Measurements from ENCODE around the gene CORO2B. TPM values are rescaled to one million over a fixed set of nuclear protein-coding genes. Genes with fewer than 3 reads are reported as not detected.
A peak's percentile ranks its signal among the peaks of the same experiment; 100 is the strongest.

CORO2B gene
- total and polyA plus RNA-seq, 2 of the 13 experiments (the other 11 are each of a cell fraction or from before 2014, with no cell fraction given): 0.35 to 0.63 TPM

DNA sequence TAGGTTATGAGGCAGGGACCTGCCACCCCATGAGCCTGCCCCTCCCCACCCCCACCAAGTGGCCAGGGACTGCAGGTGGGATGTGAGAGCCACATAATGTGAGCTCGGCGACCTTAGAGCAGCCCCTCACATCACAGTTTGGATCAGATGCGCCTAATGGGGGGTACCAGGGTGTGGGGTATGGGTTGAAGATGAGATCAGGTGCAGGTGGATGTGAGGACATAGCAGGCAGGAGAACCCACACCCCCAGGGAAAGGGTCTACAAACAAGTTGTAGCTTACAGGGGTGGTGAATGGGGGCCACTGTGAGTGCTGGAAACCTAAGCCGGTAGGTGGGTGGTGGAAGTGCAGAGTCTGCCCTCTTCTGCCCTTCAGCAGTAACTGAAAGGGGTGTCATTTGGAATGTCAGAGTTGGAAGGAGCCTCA, 94.0 kb downstream of the CORO2B start:
- H2AFZ ChIP-seq (ENCODE audit: low read length): no peak overlapping the region
- H3K4me2 ChIP-seq (ENCODE audit: low read depth, low read length): no peak overlapping the region
- peaks cover 0 to 8% of the 10 kb centered on the region in 2 experiments; a peak in 2 of 5 replicates for H3K27me3 ChIP-seq (ENCODE audit: control insufficient read depth in 1 of 2, insufficient read depth in 2 of 2, low read length in 2 of 2)
- no TSS peak for BruUV-seq (replicated peaks)
- H3K9me3 ChIP-seq (ENCODE audit: low read length): no peaks in the 10 kb centered on the region
- H3K27ac ChIP-seq (ENCODE audit: extremely low read length, insufficient read depth, low read length): no peak overlapping the region
- in situ Hi-C loops (cut with HindIII; ENCODE audit: extremely low pct_ligation_motif_present, low pct_unique_long_range_greater_than_20kb): loop anchor here (5.0 kb wide), 1 partner anchor 120 kb away; no protein-coding TSS in a partner anchor
- 16% methylated on average over 4 of the region's 4 CpGs for WGBS (ENCODE audit: low lambda C conversion rate)
- FAIRE-seq (no peak), ATAC-seq (no peak), DNase-seq (ENCODE audit: low spot score) (no peak)
- H3K79me2 ChIP-seq (ENCODE audit: insufficient read depth, low read length): no peaks in the 10 kb centered on the region
- H3K9ac ChIP-seq (ENCODE audit: insufficient read depth, low read depth, low read length): no peak overlapping the region
- H3K36me3 ChIP-seq (replicated peaks in 1 of 2; ENCODE audit: control insufficient read depth in 1 of 2, insufficient read depth in 2 of 2, low read length in 2 of 2): no peaks in the 10 kb centered on the region
- intact Hi-C loops (cut with micrococcal nuclease; ENCODE audit: unreplicated experiment): no loop called here
- TF ChIP-seq ZMYM3 (CRISPR knock-in tag; IDR thresholded peaks at IDR 0.05): no peak
- TF ChIP-seq, protein P1, sequence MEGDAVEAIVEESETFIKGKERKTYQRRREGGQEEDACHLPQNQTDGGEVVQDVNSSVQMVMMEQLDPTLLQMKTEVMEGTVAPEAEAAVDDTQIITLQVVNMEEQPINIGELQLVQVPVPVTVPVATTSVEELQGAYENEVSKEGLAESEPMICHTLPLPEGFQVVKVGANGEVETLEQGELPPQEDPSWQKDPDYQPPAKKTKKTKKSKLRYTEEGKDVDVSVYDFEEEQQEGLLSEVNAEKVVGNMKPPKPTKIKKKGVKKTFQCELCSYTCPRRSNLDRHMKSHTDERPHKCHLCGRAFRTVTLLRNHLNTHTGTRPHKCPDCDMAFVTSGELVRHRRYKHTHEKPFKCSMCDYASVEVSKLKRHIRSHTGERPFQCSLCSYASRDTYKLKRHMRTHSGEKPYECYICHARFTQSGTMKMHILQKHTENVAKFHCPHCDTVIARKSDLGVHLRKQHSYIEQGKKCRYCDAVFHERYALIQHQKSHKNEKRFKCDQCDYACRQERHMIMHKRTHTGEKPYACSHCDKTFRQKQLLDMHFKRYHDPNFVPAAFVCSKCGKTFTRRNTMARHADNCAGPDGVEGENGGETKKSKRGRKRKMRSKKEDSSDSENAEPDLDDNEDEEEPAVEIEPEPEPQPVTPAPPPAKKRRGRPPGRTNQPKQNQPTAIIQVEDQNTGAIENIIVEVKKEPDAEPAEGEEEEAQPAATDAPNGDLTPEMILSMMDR (CRISPR knock-in tag; IDR thresholded peaks at IDR 0.05): peak; percentile 10; the same call in 1 of the 2 replicates
- TF ChIP-seq, protein P2, sequence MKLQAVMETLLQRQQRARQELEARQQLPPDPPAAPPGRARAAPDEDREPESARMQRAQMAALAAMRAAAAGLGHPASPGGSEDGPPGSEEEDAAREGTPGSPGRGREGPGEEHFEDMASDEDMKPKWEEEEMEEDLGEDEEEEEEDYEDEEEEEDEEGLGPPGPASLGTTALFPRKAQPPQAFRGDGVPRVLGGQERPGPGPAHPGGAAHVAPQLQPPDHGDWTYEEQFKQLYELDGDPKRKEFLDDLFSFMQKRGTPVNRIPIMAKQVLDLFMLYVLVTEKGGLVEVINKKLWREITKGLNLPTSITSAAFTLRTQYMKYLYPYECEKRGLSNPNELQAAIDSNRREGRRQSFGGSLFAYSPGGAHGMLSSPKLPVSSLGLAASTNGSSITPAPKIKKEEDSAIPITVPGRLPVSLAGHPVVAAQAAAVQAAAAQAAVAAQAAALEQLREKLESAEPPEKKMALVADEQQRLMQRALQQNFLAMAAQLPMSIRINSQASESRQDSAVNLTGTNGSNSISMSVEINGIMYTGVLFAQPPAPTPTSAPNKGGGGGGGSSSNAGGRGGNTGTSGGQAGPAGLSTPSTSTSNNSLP (IDR thresholded peaks at IDR 0.05; ENCODE audit: low read depth, low read length): no peak
- H3K4me1 ChIP-seq (ENCODE audit: insufficient read depth, low read length): no peaks in the 10 kb centered on the region
- ChIA-PET POLR2A (no interaction called here), CTCF (ENCODE audit: low intra/inter-chr PET ratio, low total read pairs) (interaction anchor here (2.1 kb wide), 1 partner anchor 113 kb away, joined by 16 read pairs; no protein-coding TSS in a partner anchor)
- no peaks in the 10 kb centered on the region for H4K20me1 ChIP-seq (ENCODE audit: insufficient read depth, low read length)
- no peak overlapping the region for H3K4me3 ChIP-seq (replicated peaks in 1 of 3; ENCODE audit: insufficient read depth in 1 of 3, low read depth in 2 of 3, low read length in 3 of 3)

DNA sequence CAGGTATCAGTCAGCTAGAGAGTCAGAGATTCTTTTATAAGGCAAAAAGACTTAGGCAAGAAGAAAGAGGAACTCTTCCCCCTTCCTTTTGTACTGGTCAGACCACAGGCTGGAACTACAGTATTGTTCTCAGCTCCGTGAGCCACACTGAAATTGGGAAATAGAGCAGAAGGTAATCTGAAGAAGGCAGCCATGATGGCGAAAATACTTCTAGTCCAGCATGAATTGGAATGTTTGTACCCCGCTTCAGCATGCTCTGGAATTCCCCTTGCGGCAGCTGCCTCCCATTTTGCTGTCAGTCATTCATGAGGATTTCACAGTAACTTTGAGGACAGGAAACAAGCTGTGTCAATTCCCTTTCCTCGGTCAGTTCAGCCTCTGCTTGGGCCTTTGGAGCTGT, 96.2 kb downstream of the CORO2B start:
- 3% methylated on average over 5 of the region's 5 CpGs for WGBS (ENCODE audit: low lambda C conversion rate)
- H3K27ac ChIP-seq (ENCODE audit: extremely low read length, insufficient read depth, low read length): no peak overlapping the region
- ATAC-seq: no peak
- no peak overlapping the region for H3K4me3 ChIP-seq (replicated peaks in 1 of 3; ENCODE audit: insufficient read depth in 1 of 3, low read depth in 2 of 3, low read length in 3 of 3)
- FAIRE-seq: no peak
- H3K4me1 ChIP-seq (ENCODE audit: insufficient read depth, low read length): no peaks in the 10 kb centered on the region
- POLR2A ChIA-PET: no interaction called here
- no peaks in the 10 kb centered on the region for H3K36me3 ChIP-seq (replicated peaks in 1 of 2; ENCODE audit: control insufficient read depth in 1 of 2, insufficient read depth in 2 of 2, low read length in 2 of 2)
- no peak overlapping the region for H3K9ac ChIP-seq (ENCODE audit: insufficient read depth, low read depth, low read length)
- no peaks in the 10 kb centered on the region for H3K9me3 ChIP-seq (ENCODE audit: low read length)
- H4K20me1 ChIP-seq (ENCODE audit: insufficient read depth, low read length): no peaks in the 10 kb centered on the region
- CTCF ChIA-PET (ENCODE audit: low intra/inter-chr PET ratio, low total read pairs): interaction anchor here (2.0 to 2.1 kb wide), 2 partner anchors 115 to 121 kb away, joined by 16 read pairs; no protein-coding TSS in a partner anchor
- no peak for DNase-seq (ENCODE audit: low spot score)
- peaks cover 0 to 16% of the 10 kb centered on the region in 2 experiments; a peak in 2 of 5 replicates for H3K27me3 ChIP-seq (ENCODE audit: control insufficient read depth in 1 of 2, insufficient read depth in 2 of 2, low read length in 2 of 2)
- H3K79me2 ChIP-seq (ENCODE audit: insufficient read depth, low read length): no peaks in the 10 kb centered on the region
- BruUV-seq (replicated peaks): no TSS peak
- in situ Hi-C loops (cut with HindIII; ENCODE audit: extremely low pct_ligation_motif_present, low pct_unique_long_range_greater_than_20kb) (loop anchor here (5.0 kb wide), 1 partner anchor 123 kb away; no protein-coding TSS in a partner anchor), intact Hi-C loops (cut with micrococcal nuclease; ENCODE audit: unreplicated experiment) (loop anchor here (1.0 kb wide), 2 partner anchors 116 to 121 kb away; no protein-coding TSS in a partner anchor)
- H2AFZ ChIP-seq (ENCODE audit: low read length): no peak overlapping the region
- no peak overlapping the region for H3K4me2 ChIP-seq (ENCODE audit: low read depth, low read length)
- TF ChIP-seq ARNT2 (CRISPR knock-in tag; IDR thresholded peaks at IDR 0.05; ENCODE audit: low read depth): no peak
- TF ChIP-seq, protein P3, sequence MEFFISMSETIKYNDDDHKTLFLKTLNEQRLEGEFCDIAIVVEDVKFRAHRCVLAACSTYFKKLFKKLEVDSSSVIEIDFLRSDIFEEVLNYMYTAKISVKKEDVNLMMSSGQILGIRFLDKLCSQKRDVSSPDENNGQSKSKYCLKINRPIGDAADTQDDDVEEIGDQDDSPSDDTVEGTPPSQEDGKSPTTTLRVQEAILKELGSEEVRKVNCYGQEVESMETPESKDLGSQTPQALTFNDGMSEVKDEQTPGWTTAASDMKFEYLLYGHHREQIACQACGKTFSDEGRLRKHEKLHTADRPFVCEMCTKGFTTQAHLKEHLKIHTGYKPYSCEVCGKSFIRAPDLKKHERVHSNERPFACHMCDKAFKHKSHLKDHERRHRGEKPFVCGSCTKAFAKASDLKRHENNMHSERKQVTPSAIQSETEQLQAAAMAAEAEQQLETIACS (CRISPR knock-in tag; IDR thresholded peaks at IDR 0.05): no peak
- no peak for TF ChIP-seq KDM1A (CRISPR knock-in tag; IDR thresholded peaks at IDR 0.05)
- TF ChIP-seq, protein P4, sequence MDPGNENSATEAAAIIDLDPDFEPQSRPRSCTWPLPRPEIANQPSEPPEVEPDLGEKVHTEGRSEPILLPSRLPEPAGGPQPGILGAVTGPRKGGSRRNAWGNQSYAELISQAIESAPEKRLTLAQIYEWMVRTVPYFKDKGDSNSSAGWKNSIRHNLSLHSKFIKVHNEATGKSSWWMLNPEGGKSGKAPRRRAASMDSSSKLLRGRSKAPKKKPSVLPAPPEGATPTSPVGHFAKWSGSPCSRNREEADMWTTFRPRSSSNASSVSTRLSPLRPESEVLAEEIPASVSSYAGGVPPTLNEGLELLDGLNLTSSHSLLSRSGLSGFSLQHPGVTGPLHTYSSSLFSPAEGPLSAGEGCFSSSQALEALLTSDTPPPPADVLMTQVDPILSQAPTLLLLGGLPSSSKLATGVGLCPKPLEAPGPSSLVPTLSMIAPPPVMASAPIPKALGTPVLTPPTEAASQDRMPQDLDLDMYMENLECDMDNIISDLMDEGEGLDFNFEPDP (CRISPR knock-in tag; conservative IDR thresholded peaks at IDR 0.05): no peak
- TF ChIP-seq FOXC1 (CRISPR knock-in tag; IDR thresholded peaks at IDR 0.05; ENCODE audit: borderline replicate concordance): no peak
- no peak for TF ChIP-seq SRSF4 (IDR thresholded peaks at IDR 0.05; ENCODE audit: low read depth, low read length, poor library complexity, severe bottlenecking)
- TF ChIP-seq ZNF160 (CRISPR knock-in tag; IDR thresholded peaks at IDR 0.05): no peak
- no peak for TF ChIP-seq RBM39 (IDR thresholded peaks at IDR 0.05; ENCODE audit: low read depth, low read length, poor library complexity, severe bottlenecking)

Data from HepG2 (cell line).